EH (cell line): ENCODE data around the gene LITAF.

Experiments
- DNase-seq: peaks from one replicate; pipeline ENCODE4 v3.0.0-alpha.2; 2015; ENCODE audit warnings: low read depth

The LITAF gene

DNA sequence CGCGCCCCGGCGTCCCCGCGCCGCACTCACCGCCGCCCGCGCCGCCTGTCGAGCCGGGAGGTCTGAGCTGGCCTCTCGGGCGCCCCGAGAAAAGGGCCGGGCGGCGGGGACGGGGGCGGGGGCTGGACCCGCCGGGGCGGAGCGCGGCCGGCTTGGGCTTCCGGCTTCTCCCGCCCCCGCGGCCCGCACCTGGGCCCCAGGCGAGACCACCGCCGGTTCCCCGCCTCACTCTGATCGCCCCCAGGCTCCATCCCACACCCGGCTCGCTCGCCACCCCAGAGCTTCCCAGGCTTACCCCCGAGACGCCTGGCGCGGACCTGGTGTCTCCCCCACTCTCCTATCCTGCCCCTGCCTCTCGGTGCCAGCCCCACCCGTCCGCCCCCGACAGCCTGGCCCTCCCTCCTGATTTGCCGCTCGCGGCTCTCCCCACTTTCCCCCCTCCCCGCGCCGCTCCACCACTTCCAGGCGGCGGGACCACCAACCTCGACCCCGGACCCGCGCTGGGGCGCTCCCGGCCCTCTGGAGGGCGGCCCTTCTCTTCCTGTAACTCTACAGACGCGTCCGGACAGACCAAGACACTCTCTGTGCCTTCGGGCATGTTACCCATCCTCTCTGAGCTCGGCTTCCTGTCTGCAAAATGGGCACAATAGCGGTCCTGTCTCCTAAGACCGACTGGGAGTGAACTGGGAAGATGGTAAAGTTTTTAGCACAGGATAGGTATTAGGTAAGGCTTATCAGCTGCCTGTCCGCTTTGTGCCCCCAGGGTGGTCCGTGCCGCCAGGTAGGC lies at the start of gene LITAF:
Gene LITAF (minus strand): TSS at position 64 of the 787 bp plus-strand sequence. CDS start 30,189 bp downstream, outside the sequence.
- DNase-seq, result peak; percentile 73

DNA sequence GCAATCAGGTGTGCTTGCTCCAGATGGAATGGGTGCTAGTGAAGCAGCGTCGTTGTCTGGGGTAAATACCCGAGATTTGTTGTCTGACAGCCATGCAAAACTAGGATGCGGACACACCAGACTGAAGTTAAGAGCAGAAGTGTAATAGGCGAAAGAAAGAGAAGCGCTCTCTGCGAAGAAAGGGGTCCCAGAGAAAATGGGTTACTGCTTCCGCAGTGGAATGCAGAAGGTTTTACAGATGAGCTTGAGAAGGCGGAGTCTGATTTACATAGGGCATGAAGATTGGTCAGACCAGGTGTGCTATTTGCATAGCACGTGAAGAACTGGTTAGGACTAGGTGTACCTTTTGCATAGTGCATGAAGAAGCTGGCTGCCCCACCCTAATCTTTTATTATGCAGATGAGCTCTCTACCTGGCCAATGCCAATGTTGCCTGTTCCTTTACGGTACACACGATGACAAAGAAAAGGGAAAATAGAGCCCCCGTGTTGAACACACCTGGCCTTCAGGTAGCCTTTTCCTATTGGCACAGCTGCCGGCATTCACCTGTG lies 49.5 kb upstream of the LITAF start:
- no peak for DNase-seq

DNA sequence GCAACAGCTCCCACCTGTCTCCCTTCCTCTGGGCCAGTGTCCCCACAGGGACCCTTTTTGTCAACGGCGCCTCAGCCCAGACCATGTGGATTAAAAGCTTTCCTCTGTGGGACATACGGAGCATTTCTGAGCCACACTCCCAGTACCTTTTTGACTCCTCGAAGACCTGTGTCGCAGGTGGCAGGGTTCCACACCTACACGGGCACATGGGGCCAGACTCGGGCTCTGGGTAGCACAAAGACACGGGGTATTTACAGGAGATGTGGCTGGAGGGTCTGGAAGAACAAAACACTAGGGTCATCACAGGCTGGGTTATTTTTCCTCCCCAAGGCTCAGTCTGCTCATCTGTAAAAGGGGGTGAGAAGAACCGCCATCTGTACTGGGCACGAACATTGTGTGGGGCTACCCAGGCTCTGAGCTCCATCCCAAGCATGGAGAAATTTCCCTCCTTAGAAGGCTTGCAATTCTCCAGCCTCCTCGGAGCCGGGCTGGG lies 49.0 kb upstream of the LITAF start:
- DNase-seq, result no peak

GRCh38 chr16:11635113-11635652 lies 48.5 kb upstream of the LITAF start:
- DNase-seq, result no peak

DNA sequence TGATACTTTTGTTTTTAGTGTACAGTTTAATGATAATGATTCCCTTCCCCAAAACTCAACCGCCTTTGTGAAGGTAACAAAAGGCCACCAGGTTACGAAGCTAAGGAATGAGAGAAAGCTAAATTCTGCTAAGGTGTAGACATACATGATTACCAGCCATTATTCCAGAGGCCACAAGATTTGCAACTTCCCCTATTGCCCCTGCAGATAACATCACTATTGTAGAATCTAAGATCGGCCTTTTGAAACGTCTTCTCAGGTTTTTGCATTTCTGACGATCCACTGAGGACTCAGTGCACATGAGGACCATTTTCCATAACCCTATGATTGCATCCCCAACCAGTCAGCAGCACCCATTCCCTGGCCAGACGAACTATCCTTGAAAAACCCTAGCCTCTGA lies 47.6 kb upstream of the LITAF start:
- DNase-seq, result no peak

GRCh38 chr16:11633113-11633512 lies 46.4 kb upstream of the LITAF start:
- DNase-seq, result no peak

DNA sequence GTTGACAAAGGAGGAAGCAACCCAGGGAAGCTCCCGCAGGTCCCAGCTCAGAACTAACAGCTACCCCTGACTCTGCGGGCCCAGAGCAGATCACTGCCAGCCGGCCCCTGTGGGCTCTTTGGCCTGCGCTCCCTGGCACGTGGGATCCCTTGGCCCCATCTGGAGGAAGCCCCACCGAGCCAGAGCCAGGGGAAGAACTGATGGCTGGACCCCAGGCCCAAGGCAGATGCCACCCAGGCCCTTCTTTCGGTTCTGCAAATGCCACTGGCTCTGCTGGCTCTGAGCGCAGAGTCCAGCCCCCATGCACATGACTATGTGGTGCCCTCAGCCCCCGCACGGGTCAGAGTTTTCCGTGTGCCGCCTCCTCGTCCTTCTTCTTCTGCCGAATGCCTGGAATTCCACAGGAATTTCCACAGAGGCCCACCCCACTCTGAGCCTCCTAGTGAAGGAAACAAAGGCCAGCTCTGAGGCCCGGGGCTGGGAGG lies 45.8 kb upstream of the LITAF start:
- peak; percentile 95 for DNase-seq

DNA sequence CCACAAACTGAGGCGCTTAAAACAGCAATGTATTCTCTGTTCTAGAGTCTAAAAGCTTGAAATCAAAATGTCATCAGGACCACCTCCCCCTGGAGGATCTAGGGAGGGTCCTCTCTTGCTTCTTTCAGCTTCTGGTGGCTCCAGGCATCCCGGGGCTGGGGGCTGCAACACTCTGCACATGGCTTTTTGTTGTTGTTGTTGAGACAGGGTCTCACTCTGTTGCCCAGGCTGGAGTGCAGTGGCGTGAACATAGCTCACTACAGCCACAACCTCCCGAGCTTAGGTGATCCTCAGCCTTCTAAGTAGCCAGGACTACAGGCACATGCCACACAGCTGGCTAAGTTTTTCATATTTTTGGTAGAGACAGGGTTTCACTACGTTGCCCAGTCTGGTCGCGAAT lies 44.5 kb upstream of the LITAF start:
- DNase-seq, result no peak

DNA sequence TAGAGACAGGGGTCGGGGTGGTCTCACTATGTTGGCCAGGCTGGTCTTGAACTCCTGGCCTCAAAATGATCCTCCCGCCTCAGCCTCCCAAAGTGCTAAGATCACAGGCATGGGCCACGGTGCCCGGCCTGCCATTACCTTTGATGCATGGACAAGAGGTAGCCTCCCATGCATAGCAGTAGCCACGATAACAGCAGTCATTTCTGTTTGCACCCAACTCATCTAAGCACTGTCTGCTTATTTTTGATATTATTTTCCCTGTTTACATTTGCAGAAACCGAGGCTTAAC lies 44.0 kb upstream of the LITAF start:
- DNase-seq, result no peak

DNA sequence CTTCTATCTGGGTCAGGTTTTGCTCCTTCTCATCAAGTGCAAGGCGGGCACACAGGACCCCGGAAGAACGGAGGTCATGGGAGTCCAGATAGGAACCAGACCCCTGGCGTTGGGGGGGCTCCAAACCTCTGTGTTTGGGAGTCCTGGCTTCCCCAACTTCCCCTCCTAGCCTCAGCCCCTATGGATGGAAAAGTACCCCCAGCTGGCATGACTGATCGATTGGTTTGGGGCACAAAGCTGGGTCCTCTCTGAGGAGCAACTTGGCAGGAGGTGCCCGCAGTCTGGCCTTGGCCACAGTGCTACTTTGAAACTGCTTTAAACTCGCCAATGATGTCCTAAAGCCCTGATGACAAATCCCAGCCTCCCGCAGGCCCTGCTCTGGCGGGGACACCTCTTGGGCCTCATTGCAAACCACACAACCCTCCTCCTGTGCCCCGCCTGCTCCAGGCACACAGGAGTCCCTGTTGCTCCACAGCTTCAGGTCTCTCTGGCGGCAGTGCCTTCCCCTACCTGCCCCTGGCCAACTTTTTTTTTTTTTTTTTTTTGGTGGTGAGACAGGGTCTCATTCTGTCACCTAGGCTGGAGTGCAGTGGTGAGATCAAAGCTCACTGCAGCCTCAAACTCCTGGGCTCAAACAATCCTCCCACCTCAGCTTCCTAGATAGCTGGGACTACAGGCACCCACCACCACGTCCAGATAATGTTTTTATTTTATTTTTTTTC lies 43.5 kb upstream of the LITAF start:
- DNase-seq, result no peak

DNA sequence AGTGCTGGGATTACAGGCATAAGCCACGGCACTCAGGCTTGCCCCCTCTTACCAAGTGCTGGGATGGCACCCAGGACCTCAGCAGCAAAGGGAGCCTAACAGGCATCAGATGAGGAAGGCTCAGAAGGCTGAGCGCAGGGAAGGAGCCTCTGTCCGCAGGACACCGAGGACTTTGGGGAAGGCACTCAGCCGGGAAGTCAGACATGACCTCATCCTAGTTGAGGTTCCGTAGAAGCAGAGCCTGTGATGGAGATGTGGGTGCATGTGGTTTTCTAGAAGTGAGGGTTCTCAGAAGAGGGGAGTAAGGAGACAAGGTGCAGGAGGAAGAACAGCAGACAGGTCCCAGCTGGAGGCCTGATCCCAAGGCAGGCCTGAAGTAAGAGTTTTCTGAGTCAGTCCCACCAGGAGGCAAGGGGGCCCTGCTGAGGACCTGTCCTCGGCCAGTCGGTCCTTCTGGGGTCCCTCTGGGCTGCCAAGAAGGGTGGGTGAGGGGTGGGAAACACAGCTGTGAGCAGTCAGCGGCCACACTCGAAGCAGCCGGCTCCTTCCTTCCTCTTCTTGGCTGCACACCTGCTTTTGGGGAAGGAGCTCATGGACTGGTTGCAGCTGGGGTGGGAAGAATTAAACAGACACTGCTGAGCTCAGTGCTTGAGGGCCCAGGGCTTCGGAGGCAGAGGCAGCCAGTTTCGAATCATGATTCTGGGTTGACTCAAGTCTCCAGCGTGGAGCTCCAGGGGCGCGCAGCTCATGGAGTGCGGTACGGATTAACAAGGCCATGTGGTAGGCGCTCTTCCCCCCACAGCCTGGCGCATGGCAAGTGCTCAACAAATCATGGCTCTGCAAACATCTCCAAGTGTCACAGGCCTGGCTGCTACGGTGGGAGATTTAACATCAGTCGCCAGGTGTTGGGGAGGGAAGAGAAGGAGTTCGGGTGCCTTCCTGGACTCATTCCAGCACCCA lies 42.6 kb upstream of the LITAF start:
- no peak for DNase-seq

DNA sequence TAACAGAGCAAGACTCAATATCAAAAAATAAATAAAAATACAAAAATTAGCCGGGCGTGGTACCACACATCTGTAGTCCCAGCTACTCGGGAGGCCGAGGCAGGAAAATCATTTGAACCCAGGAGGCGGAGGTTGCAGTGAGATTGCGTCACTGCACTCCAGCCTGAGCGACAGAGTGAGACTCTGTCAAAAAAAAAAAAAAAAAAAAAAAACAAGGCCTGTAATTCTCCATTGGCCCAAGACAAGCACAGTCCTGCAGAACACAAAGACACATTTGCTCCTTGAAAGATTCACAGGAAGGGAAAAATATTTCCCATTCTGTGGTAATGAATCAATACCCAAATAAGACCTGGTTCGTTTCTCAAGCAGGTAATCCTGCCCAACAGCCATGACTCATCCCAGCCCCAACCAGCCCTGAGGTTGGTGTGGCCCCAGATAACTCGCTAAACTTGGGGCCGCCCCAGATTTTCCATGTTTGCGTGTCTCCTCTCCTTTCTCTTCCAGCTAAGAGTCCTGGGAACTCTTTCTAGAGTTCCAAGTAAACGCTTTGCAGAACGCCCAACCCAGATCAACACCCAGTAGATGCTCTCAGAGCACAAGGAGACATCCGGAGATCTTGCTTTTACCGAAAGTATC lies 41.2 kb upstream of the LITAF start:
- DNase-seq, result peak; percentile 75

DNA sequence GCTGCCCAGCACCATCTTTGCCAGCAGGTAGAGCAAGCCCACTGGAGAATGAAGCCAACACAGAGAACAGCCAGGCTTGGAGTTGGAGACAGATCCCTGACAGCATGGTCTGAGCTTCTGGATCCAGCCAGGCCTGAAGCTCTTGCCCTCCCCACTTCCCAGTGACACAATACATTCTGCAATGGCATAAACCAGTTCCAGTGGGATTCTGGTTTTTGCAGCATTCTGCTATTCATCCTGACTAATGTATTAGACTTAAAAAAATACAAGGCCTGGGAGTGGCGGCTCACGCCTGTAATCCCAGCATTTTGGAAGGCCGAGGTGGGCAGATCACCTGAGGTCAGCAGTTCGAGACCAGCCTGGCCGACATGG lies 40.6 kb upstream of the LITAF start:
- DNase-seq, result no peak

DNA sequence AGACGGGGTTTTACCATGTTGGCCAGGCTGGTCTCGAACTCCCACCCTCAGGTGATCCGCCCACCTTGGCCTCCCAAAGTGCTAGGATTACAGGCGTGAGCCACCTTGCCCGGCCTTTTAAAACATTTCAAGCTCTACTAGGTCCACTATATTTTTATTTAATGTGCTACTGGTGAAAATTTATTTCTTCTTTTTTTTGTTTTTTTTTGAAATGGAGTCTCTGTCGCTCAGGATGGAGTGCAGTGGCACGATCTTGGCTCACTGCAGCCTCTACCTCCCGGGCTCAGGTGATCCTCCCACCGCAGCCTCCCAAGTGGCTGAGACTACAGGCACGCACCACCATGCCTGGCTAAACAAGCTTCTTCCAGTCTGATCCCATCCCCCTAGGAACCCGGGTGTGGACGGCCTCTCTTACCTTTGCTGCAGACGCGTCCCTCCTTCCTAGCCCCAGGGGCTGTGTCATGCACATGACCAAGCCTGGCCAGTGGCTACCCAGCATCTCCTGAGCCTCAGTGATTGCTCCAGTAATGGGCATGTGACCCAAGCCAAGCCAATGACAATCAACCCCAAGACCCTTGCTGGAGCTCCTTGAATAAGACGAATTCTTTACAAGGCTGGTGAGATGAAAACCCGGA lies 40.1 kb upstream of the LITAF start:
- DNase-seq, result no peak

DNA sequence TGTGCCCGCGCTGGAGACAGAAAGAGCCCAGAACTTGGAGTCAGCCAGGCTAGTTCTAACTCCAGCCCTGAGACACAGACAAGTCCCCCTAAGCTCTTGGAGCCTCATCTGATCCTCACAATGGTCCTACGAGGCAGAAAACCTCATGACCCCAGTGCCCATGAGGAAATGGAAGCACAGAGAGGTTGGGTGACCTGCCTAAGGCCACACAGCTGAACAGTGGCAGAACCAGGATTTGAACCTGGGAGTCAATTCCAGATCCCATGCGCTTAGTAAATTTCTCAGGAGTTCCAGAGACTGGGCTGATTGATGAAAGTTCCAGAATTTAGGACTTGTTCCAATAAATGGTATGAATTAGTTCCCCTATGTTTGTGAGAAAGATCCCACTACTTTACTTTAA lies 39.0 kb upstream of the LITAF start:
- no peak for DNase-seq

- peak; percentile 36 for DNase-seq
Measured at GRCh38 chr16:11624636-11625607, 38.2 kb upstream of the LITAF start.

GRCh38 chr16:11624205-11624604 lies 37.5 kb upstream of the LITAF start:
- DNase-seq, result no peak

DNA sequence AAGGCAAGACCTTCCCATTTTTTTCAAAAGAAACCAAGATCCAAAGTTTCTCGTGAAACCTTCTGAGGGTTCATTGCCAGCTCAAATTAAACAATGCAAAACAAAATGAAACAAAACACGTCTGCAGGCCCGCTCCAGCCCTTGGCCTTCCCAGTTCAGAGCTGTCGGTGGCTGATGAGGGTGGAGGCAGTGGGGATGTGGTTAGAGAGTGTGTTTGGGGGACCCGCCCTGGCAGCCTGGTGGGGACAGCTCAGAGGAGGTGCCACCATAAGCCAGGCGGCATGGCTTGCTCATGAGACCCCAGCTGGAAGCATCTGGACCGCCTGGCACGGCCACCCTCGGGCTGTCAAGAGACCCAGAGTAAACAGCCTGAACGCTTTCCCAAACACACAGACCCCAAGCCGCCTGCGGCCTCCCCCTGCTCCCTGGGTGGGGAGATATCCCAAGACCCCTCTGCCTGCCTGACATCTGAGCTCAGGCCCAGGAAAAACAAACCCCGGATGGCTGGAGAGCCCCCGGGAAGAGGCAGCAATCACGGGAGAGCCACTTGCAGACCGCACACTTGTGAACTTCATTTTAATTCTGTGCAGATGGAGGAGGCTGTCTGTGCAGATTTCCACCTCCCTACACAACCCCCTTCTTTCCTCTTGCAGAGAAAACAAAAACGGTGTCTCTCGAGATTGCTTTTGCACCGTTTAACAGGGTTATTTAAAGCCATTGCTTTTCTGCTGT lies 35.4 kb upstream of the LITAF start:
- peak; percentile 29 for DNase-seq

- DNase-seq, result no peak
Measured at GRCh38 chr16:11621539-11621919, 34.8 kb upstream of the LITAF start.
